Tibial artery (tissue), 4 donors: ENCODE measurements around the gene LYZL2.
"Not testable (repeated sequence)": the region's sequence is repeated elsewhere in the genome, so short reads cannot be mapped to it uniquely, and the experiment has no call there.

Source experiments
- DNase-seq, 2 donors: peaks; one replicate each; pipeline ENCODE4 v3.0.0-alpha.2; 2019
- H3K27ac ChIP-seq, 2 donors: fragments of 200-600 bp; sonication (generic) in 1 of 2; 1 replicate in 1 of 2; 2 replicates in 1 of 2; pipeline ENCODE4 v1.5.1; 2018 to 2019; ENCODE audit warnings: mild to moderate bottlenecking in 1 of 2
- H3K27me3 ChIP-seq, 2 donors: fragments of 200-600 bp; sonication (generic) in 1 of 2; one replicate each; pipeline versions ENCODE4 v1.5.1 to v1.6.0; 2016 to 2019
- H3K36me3 ChIP-seq, 3 donors: fragments of 200-600 bp; sonication (generic) in 2 of 3; one replicate each; pipeline ENCODE4 v1.5.1; 2016 to 2019; ENCODE audit warnings: mild to moderate bottlenecking in 2 of 3
- H3K4me1 ChIP-seq, 4 donors: fragments of 200-600 bp; sonication (generic) in 2 of 4; 1 replicate in 3 of 4; 2 replicates in 1 of 4; pipeline ENCODE4 v1.5.1; 2016 to 2019
- H3K4me3 ChIP-seq, 2 donors: fragments of 200-600 bp; sonication (generic) in 1 of 2; 1 replicate in 1 of 2; 2 replicates in 1 of 2; pipeline ENCODE4 v1.5.1; 2018 to 2019; ENCODE audit warnings: mild to moderate bottlenecking in 2 of 2
- H3K9me3 ChIP-seq, 3 donors: fragments of 200-600 bp; sonication (generic) in 1 of 3; one replicate each; pipeline ENCODE4 v1.5.1; 2016 to 2019
- intact Hi-C: fragments of 100-400 bp; cut with DNase I; formaldehyde crosslinking; loops from one replicate; pipeline ENCODE4 v1.15.0; 2023; ENCODE audit warnings: low total_unique reads
- TF ChIP-seq, protein P1 (sequence below), 2 experiments: fragments of 200-600 bp in 1 of 2; fragments of 450-650 bp in 1 of 2; IDR thresholded peaks; one replicate each; pipeline ENCODE4 v1.5.1; 2017 to 2019; ENCODE audit warnings: antibody characterized with exemption in 2 of 2, mild to moderate bottlenecking in 1 of 2, moderate library complexity in 1 of 2

Gene LYZL2

DNA sequence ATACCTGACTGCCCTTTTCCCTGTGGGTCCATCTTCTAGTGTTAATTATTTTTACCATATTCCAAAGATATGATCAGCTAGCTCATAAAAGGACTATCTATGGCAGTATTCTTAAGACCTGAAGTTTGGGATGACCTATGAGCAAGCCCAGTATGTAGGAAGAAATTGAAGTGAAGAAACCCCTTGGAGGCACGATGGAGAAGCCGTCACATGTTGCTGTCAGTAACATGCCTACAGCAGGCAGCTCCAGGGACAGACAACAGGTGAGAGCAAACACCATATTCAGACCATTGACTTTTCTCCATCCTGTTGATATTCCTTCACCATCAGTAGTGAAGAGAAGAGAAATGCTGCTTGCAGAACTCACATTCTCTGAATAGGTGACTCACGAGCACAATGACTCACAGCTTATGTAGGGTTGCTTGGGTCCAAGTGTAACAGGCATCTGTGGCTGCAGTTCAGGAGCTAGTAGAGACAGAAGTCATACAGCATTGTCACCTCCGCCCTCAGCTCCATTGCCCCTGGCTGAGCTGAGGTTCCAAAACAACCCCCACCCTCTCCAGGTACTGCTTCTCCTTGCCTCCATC is 8.4 kb upstream of the LYZL2 start:
- no peak for DNase-seq
- no peaks in the 10 kb centered on the region for H3K9me3 ChIP-seq
- no peak overlapping the region for H3K4me3 ChIP-seq
- no peaks in the 10 kb centered on the region for H3K36me3 ChIP-seq
- intact Hi-C loops = no loop called here
- no peak overlapping the region for H3K27ac ChIP-seq
- H3K27me3 ChIP-seq = no peaks in the 10 kb centered on the region
- TF ChIP-seq, protein P1, sequence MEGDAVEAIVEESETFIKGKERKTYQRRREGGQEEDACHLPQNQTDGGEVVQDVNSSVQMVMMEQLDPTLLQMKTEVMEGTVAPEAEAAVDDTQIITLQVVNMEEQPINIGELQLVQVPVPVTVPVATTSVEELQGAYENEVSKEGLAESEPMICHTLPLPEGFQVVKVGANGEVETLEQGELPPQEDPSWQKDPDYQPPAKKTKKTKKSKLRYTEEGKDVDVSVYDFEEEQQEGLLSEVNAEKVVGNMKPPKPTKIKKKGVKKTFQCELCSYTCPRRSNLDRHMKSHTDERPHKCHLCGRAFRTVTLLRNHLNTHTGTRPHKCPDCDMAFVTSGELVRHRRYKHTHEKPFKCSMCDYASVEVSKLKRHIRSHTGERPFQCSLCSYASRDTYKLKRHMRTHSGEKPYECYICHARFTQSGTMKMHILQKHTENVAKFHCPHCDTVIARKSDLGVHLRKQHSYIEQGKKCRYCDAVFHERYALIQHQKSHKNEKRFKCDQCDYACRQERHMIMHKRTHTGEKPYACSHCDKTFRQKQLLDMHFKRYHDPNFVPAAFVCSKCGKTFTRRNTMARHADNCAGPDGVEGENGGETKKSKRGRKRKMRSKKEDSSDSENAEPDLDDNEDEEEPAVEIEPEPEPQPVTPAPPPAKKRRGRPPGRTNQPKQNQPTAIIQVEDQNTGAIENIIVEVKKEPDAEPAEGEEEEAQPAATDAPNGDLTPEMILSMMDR (IDR thresholded peaks at IDR 0.05) = no peak
- peaks cover 0 to 13% (median 9%) of the 10 kb centered on the region in 4 donors for H3K4me1 ChIP-seq

DNA sequence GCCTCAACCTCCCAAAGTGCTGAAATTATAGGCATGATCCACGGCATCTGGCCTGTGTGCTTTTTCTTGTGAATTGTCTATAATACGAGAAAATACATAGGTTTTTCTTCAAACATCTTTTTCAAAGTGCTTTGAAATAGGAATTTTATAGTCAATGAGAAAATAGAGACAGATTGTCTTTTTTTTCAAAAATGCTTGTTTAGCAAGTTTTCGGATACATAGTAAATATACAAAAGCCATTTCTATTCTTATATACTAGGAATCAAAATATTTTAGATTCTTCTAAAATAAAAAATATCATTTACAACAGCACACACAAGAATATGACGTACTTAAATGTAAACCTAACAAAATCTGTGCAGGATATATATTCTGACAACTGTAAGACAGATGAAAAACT is 1.6 kb upstream of the LYZL2 start:
- DNase-seq = no peak
- intact Hi-C loops = no loop called here

DNA sequence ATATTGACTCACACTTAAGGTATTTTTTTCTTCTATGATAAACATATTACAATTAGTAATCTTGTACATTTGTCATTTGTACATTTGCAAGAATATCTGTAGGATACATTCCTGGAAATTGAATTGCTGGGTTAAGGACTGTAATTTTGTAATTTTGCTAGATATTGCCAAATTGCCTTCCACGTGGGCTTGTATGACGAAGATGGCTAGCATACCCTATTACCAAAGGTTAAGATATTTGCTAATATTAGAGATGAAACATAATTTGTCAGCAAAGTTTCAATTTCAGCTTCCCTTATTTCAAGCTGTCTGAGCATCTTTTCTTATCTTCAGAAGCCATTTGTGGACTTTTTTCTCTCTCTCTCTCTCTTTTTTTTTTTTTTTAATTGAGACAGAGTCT is 1.0 kb upstream of the LYZL2 start:
- no peaks in the 10 kb centered on the region for H3K27me3 ChIP-seq
- TF ChIP-seq, protein P1 (IDR thresholded peaks at IDR 0.05) = no peak
- no peak for DNase-seq
- H3K4me3 ChIP-seq = no peak overlapping the region
- intact Hi-C loops = no loop called here
- no peaks in the 10 kb centered on the region for H3K4me1 ChIP-seq
- no peaks in the 10 kb centered on the region for H3K36me3 ChIP-seq
- no peak overlapping the region for H3K27ac ChIP-seq
- H3K9me3 ChIP-seq = no peaks in the 10 kb centered on the region

More for the DNA sequence above, 1.6 kb upstream of the LYZL2 start:
- TF ChIP-seq, protein P1 (IDR thresholded peaks at IDR 0.05) = no peak
- Histone ChIP-seq H3K4me1 (no peaks in the 10 kb centered on the region), H3K4me3 (no peak overlapping the region), H3K9me3 (no peaks in the 10 kb centered on the region), H3K36me3 (no peaks in the 10 kb centered on the region), H3K27ac (no peak overlapping the region), H3K27me3 (no peaks in the 10 kb centered on the region)

DNA sequence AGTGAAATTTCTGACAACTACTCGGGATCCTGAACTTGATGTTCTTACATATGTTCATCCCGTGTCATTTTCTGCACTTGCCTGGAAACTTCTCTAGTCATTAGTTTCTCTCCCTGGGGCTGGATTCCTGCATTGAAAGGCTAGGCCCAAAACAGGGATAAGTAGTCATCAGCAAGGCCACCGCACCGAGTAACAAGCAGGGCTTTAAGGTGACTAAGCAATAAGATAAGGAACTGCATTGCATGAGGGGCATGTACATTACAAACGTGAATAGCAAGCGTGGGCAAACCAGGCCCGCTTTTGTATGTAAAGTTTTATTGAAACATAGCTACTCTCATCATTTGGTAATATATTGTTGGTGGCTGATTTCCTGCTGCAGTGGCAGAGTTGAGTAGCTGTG is 977 bp downstream of the LYZL2 start:
- H3K4me1 ChIP-seq, H3K4me3 ChIP-seq, H3K9me3 ChIP-seq, H3K36me3 ChIP-seq, H3K27ac ChIP-seq, DNase-seq, H3K27me3 ChIP-seq, intact Hi-C loops: not testable (repeated sequence)

DNA sequence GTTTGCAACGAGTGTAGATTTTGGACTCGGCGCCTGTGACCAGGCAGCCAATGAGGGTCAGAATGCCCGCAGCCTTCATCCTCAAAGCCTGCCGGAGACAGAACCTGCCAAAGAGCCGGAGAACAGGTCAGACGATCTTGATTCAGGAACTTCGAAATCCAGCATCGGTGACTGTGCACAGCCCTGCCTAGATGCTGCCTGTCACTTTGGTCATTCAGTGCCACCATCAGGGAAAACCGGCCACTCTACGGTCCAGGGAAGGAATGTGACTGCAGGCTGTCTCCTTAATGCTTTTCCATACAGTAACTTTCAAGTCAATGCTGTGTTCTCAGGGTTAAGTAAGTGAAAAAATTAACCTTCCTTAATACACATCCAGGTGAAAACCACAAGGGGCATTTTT is 2.7 kb downstream of the LYZL2 start:
- H3K9me3 ChIP-seq, H3K36me3 ChIP-seq, intact Hi-C loops, H3K4me3 ChIP-seq, H3K27me3 ChIP-seq, H3K27ac ChIP-seq, DNase-seq, H3K4me1 ChIP-seq: not testable (repeated sequence)

DNA sequence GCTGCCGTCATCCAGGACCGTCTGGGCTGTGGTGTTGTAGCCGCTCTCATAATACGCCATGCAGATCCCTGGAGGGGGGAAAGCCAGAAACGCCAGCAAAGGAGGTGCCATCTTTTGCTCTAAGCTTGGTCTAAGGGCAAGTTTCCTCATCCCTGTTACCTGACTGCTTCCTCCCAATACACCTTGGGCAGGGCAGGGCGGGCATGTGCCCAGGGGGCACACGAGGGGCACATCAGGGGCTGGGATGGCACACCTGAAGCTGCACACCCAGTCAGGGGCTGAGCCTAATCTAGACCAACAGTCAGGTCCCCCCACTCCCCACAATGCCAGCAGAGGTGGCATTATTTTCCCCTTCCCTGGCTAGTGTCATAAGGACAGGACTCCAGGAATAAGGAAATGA is 3.4 kb downstream of the LYZL2 start:
- H3K4me1 ChIP-seq, H3K4me3 ChIP-seq, H3K9me3 ChIP-seq, intact Hi-C loops, H3K27me3 ChIP-seq, H3K27ac ChIP-seq, DNase-seq, H3K36me3 ChIP-seq: not testable (repeated sequence)

DNA sequence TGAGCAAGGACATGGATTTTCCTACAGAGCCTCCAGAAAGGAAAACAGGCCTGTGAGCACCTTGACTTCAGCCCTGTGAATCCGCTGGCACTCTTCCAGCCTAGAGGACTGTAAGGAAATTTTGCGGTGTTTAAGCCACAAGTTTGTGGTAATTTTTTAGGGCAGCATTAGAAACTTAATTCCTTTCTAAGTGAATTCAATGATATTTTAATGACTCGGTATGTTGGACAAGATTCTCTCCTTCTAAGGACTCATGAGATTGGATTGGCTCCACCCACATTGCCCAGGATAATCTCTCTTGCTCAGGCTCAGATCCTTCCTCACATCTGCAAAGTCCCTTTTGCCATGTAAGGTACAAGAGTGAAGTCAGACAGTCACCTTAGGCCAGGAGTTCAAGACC is 4.5 kb downstream of the LYZL2 start:
- DNase-seq = no peak
- Histone ChIP-seq H3K4me1 (no peaks in the 10 kb centered on the region), H3K36me3 (no peaks in the 10 kb centered on the region), H3K4me3 (no peak overlapping the region), H3K9me3 (no peaks in the 10 kb centered on the region), H3K27ac (no peak overlapping the region), H3K27me3 (no peaks in the 10 kb centered on the region)
- TF ChIP-seq, protein P1 (IDR thresholded peaks at IDR 0.05) = no peak
- intact Hi-C loops = no loop called here
